Lower leg skin (tissue), 3 donors: ENCODE data around the gene NUDT1.

Experiments used
- POLR2A ChIP-seq, 2 donors: fragments of 450-650 bp; IDR thresholded peaks; one replicate each; pipeline ENCODE4 v1.6.1; 2016 to 2017; ENCODE audit warnings: antibody characterized with exemption in 2 of 2, mild to moderate bottlenecking in 1 of 2, moderate library complexity in 1 of 2
- TF ChIP-seq, protein P1 (sequence below), 3 donors: fragments of 450-650 bp; IDR thresholded peaks; one replicate each; pipeline ENCODE4 v1.5.1; 2016; ENCODE audit warnings: antibody characterized with exemption in 3 of 3, mild to moderate bottlenecking in 3 of 3, moderate library complexity in 2 of 3

DNA sequence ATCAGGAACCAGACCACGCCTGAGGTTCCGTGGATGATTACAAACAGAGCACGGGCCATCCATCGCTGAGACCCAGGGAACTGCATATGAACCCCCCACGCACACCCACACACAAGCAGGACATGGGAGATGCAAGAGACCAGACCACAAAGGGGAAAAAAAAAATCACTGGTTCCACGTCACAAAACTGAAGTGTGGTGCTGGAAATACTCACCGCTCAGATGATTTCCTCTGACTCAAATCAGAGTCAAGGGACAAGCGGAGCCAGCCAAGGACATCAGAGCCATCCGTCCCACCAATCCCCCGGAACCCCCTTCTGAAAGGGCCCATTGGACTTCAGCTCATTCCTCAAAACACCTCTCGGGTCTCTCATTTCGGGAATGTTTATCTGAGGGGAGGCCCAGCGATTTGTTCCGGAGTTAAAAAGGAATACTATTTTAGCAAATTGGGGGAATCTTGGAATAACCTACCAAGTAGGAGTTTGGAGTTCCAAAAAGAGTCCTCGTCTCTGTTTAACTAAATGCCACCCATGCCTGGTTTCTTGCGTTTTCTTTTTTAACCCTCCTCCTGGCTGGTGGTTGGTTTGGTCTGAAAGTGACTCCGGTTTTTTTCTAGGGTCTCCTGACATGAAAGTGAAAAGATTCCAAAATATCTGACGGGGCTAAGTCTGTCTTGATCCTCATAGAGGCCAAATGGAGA, 57.3 kb downstream of the NUDT1 start:
- TF ChIP-seq POLR2A (IDR thresholded peaks at IDR 0.05) = no peak
- TF ChIP-seq, protein P1, sequence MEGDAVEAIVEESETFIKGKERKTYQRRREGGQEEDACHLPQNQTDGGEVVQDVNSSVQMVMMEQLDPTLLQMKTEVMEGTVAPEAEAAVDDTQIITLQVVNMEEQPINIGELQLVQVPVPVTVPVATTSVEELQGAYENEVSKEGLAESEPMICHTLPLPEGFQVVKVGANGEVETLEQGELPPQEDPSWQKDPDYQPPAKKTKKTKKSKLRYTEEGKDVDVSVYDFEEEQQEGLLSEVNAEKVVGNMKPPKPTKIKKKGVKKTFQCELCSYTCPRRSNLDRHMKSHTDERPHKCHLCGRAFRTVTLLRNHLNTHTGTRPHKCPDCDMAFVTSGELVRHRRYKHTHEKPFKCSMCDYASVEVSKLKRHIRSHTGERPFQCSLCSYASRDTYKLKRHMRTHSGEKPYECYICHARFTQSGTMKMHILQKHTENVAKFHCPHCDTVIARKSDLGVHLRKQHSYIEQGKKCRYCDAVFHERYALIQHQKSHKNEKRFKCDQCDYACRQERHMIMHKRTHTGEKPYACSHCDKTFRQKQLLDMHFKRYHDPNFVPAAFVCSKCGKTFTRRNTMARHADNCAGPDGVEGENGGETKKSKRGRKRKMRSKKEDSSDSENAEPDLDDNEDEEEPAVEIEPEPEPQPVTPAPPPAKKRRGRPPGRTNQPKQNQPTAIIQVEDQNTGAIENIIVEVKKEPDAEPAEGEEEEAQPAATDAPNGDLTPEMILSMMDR (IDR thresholded peaks at IDR 0.05) = no peak
